Mesothelial cell of epicardium (in vitro differentiated cells): ENCODE measurements around the gene GMIP. TPM values are rescaled to one million over a fixed set of nuclear protein-coding genes. Genes with fewer than 3 reads are reported as not detected.
A peak's percentile ranks its signal among the peaks of the same experiment; 100 is the strongest.

ENCODE experiments used
- DNase-seq, 2 experiments: peaks; one replicate each; pipeline ENCODE4 v3.0.0; 2021; ENCODE audit warnings: low spot score in 2 of 2; ENCODE audit not compliant: unreplicated experiment in 2 of 2
- H3K27ac Mint-ChIP-seq: 2 replicates; pipeline ENCODE4 v1.8.0; 2021; ENCODE audit warnings: mixed read lengths
- H3K27me3 Mint-ChIP-seq: 2 replicates; pipeline ENCODE4 v1.8.0; 2021; ENCODE audit warnings: low read depth, mixed read lengths
- H3K36me3 Mint-ChIP-seq: 2 replicates; pipeline ENCODE4 v1.8.0; 2021; ENCODE audit warnings: mixed read lengths
- H3K4me1 Mint-ChIP-seq: 2 replicates; pipeline ENCODE4 v1.8.0; 2021; ENCODE audit warnings: mixed read lengths
- H3K4me3 Mint-ChIP-seq: 2 replicates; pipeline ENCODE4 v1.8.0; 2021; ENCODE audit warnings: mild to moderate bottlenecking, moderate library complexity, mixed read lengths
- H3K9me3 Mint-ChIP-seq: 2 replicates; pipeline ENCODE4 v1.8.0; 2021; ENCODE audit warnings: mixed read lengths
- total RNA-seq: library from RNA; stranded (reverse); gene quantifications from 3 replicates; pipeline ENCODE4 v1.2.1, GENCODE V29; 2021
- TF ChIP-seq, protein P1 (sequence below): fragments of 200-600 bp; sonication (generic); IDR thresholded peaks from one replicate; pipeline ENCODE4 v1.5.0; 2021; ENCODE audit warnings: antibody characterized with exemption; ENCODE audit not compliant: unreplicated experiment

Gene GMIP
- total RNA-seq, 1 donor from 2014 or later, result 25.1 TPM

GRCh38 chr19:19661675-19662251, 18.3 kb upstream of the GMIP start:
- Mint-ChIP-seq H3K9me3 (no peaks in the 10 kb centered on the region), H3K4me3 (peak overlapping the region; percentile 93)
- TF ChIP-seq, protein P1, sequence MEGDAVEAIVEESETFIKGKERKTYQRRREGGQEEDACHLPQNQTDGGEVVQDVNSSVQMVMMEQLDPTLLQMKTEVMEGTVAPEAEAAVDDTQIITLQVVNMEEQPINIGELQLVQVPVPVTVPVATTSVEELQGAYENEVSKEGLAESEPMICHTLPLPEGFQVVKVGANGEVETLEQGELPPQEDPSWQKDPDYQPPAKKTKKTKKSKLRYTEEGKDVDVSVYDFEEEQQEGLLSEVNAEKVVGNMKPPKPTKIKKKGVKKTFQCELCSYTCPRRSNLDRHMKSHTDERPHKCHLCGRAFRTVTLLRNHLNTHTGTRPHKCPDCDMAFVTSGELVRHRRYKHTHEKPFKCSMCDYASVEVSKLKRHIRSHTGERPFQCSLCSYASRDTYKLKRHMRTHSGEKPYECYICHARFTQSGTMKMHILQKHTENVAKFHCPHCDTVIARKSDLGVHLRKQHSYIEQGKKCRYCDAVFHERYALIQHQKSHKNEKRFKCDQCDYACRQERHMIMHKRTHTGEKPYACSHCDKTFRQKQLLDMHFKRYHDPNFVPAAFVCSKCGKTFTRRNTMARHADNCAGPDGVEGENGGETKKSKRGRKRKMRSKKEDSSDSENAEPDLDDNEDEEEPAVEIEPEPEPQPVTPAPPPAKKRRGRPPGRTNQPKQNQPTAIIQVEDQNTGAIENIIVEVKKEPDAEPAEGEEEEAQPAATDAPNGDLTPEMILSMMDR, result no peak

DNA sequence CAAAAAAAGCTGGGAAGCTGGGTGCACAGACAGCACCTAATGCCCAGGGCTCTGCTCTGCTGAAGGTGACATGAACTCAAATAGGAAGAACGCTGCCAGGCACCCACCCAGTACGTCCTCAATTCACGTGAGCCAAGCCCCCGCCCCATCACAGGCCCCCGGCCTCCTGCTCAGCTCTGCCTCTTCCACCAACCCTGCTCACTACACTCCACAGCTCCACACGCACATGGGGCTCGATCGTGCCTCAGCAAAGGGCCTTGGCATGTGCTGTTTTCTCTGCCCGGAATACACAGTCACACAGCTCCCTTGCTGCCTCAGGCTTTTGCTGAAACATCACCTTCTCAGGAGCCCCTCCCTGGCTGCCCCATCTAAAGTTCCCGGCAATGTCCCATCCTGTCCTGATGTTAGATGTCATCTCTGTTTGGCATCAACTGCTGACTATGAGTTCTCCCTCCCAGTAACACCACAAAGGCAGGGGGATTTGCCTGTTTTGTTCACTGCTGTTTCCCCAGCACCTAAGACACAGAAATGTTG, 17.8 kb upstream of the GMIP start:
- TF ChIP-seq, protein P1, result no peak
- no peaks in the 10 kb centered on the region for H3K27me3 Mint-ChIP-seq
- peak overlapping the region; percentile 93 for H3K4me3 Mint-ChIP-seq
- H3K4me1 Mint-ChIP-seq, result peaks cover 20% of the 10 kb centered on the region
- no peak for DNase-seq
- no peak overlapping the region for H3K27ac Mint-ChIP-seq
- H3K9me3 Mint-ChIP-seq, result no peaks in the 10 kb centered on the region
- peaks cover 10% of the 10 kb centered on the region for H3K36me3 Mint-ChIP-seq

More at GRCh38 chr19:19661675-19662251, 18.3 kb upstream of the GMIP start:
- Mint-ChIP-seq H3K27ac (no peak overlapping the region), H3K27me3 (no peaks in the 10 kb centered on the region), H3K36me3 (peaks cover 9% of the 10 kb centered on the region), H3K4me1 (peaks cover 20% of the 10 kb centered on the region)
- no peak for DNase-seq

DNA sequence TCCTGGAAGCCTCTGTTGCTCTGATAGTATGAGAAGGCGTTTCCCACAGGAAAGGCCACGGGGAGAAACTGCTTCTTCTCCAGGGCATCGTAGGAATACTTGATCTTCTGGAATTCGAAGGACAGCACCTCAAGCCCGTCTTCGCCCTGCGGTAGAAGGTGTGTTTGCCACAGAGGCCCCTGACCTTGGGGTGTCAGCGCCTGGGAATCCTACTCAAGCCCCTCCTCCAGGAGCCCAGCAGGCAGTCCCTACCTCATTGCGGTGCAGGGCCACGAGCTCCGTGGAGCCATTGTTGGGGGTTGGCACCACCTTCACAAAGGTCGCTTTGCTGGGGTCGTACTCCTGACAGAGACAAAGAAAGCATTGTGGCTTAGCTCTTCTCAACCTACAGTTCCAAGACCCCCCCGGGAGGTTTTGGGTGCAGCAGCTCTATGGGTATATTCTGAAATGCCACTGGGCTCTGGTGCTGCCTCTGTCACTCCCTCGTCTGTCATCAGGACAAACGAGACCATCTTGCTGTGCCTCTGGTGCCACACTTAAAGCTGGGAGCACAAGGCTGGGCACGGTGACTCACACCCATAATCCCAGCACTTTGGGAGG, 16.3 kb upstream of the GMIP start:
- Mint-ChIP-seq H3K36me3 (peaks cover 16% of the 10 kb centered on the region), H3K9me3 (no peaks in the 10 kb centered on the region), H3K27me3 (no peaks in the 10 kb centered on the region), H3K4me3 (no peak overlapping the region), H3K4me1 (peaks cover 20% of the 10 kb centered on the region), H3K27ac (no peak overlapping the region)
- TF ChIP-seq, protein P1, result no peak
- DNase-seq, result no peak

DNA sequence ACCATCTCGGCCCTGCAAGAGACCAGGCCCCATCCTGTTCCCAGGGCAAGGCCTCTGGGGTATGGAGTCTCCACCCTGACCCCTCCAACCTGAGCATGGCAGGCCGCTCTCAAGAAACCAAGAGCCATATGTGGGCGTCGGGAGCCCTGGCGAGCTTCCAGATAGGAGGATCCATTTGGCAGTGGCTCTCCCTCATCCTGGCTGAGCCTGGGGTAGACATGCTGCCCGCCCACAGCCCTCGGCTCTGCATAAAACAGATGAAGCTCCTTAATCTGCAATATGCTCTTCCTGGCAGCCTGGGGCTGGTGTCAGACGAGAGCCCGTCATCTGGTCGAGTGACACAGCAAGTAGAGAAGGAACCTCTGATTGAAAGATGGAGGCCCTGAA, 13.9 kb upstream of the GMIP start:
- no peak for DNase-seq
- H3K36me3 Mint-ChIP-seq, result peaks cover 30% of the 10 kb centered on the region
- H3K27ac Mint-ChIP-seq, result no peak overlapping the region
- H3K9me3 Mint-ChIP-seq, result no peaks in the 10 kb centered on the region
- TF ChIP-seq, protein P1, result no peak
- no peaks in the 10 kb centered on the region for H3K27me3 Mint-ChIP-seq
- peaks cover 15% of the 10 kb centered on the region for H3K4me1 Mint-ChIP-seq
- no peak overlapping the region for H3K4me3 Mint-ChIP-seq

DNA sequence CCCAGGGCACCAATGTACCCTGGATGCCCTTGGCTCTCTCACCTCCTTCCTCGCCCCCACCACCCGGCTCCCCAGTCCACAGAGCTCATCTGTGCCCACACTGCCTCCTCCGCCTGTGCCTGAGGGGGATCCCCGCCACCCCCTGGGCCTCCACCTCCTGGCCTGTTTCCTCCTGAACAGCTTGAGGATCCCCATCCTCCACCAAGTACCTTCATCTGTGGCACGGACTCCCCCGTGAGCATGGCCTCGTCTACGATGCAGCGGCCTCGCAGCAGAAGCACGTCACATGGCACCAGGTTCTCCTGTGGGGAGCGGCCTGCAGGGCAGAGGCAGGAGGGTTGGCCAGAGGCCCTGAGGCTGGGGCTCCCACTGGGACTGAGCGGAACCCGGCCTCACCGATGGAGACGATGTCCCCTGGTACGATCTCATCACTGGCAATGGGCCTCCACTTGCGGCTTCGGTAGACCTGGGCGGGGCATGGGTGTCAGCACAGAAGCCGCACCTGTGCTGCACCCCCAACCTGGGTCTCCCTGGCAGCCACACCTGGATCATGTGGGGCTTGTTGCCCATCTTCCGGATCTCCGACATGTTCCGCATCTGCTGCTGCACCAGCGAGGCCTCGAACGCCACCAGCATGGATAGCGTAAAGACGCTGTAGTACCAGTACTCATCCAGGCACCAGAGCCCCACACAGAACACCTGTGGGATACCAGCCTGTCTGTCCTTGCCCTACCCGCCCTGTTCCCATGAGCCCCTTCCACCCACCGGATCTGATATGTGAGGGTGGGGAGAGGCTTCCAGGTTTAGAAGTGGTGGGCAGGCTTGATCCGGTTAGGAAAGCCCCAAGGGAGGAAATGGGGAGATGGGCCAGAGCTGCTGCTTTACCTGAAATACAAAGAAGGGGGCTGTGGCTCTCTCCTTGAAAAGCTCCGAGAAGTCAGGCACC, 13.3 kb upstream of the GMIP start:
- Mint-ChIP-seq H3K4me1 (peaks cover 8% of the 10 kb centered on the region), H3K4me3 (no peak overlapping the region), H3K36me3 (peaks cover 30% of the 10 kb centered on the region), H3K27ac (no peak overlapping the region), H3K9me3 (no peaks in the 10 kb centered on the region), H3K27me3 (no peaks in the 10 kb centered on the region)
- no peak for DNase-seq
- TF ChIP-seq, protein P1, result no peak
